Activated naive CD4-positive, alpha-beta T cell treated with anti-CD3 and anti-CD28 coated beads, Interleukin-2, amount 10 ng/mL, durations not matched to agents 7 days and 5 days (primary cell): ENCODE results near the gene HSDL1.

Source experiments
- CTCF ChIA-PET: fragments of 350-600 bp; sonication (Branson Sonifier 250); formaldehyde crosslinking; loops from one replicate; lab custom pipeline; 2021; ENCODE audit warnings: antibody characterized with exemption; lab: Charles Lee
- DNase-seq: peaks from one replicate; pipeline ENCODE4 v3.0.0-alpha.2; 2020
- H3K27ac Mint-ChIP-seq: one replicate; pipeline ENCODE4 v1.8.0; 2021; ENCODE audit warnings: mild to moderate bottlenecking, moderate library complexity, mixed read lengths
- H3K27me3 Mint-ChIP-seq: one replicate; pipeline ENCODE4 v1.8.0; 2021; ENCODE audit warnings: mild to moderate bottlenecking, mixed read lengths
- H3K36me3 Mint-ChIP-seq: one replicate; pipeline ENCODE4 v1.8.0; 2021; ENCODE audit warnings: mixed read lengths
- H3K4me1 Mint-ChIP-seq: one replicate; pipeline ENCODE4 v1.8.0; 2021; ENCODE audit warnings: mixed read lengths
- H3K4me3 Mint-ChIP-seq: one replicate; pipeline ENCODE4 v1.8.0; 2021; ENCODE audit warnings: mild to moderate bottlenecking, moderate library complexity, mixed read lengths
- H3K9me3 Mint-ChIP-seq: one replicate; pipeline ENCODE4 v1.8.0; 2021; ENCODE audit warnings: mixed read lengths

The HSDL1 gene

GRCh38 chr16:84161801-84162200 lies 16.8 kb upstream of the HSDL1 start:
- Mint-ChIP-seq H3K4me1 (no peaks in the 10 kb centered on the region), H3K27me3 (peaks cover 51% of the 10 kb centered on the region), H3K4me3 (no peak overlapping the region), H3K36me3 (no peaks in the 10 kb centered on the region), H3K9me3 (no peaks in the 10 kb centered on the region), H3K27ac (no peak overlapping the region)
- CTCF ChIA-PET = interaction anchor here (1.1 kb wide), 1 partner anchor 24 kb away, joined by 3 read pairs; no protein-coding TSS in a partner anchor
- DNase-seq = no peak

- H3K9me3 Mint-ChIP-seq = no peaks in the 10 kb centered on the region
- H3K36me3 Mint-ChIP-seq = no peaks in the 10 kb centered on the region
- H3K27me3 Mint-ChIP-seq = peaks cover 44% of the 10 kb centered on the region
- no peaks in the 10 kb centered on the region for H3K4me1 Mint-ChIP-seq
- CTCF ChIA-PET = interaction anchor here (1.1 kb wide), 1 partner anchor 23 kb away, joined by 3 read pairs; no protein-coding TSS in a partner anchor
- no peak overlapping the region for H3K27ac Mint-ChIP-seq
- no peak overlapping the region for H3K4me3 Mint-ChIP-seq
- no peak for DNase-seq
Observed at GRCh38 chr16:84161037-84161436, 16.1 kb upstream of the HSDL1 start.

GRCh38 chr16:84159800-84160199 lies 14.8 kb upstream of the HSDL1 start:
- no peaks in the 10 kb centered on the region for H3K36me3 Mint-ChIP-seq
- peaks cover 45% of the 10 kb centered on the region for H3K27me3 Mint-ChIP-seq
- CTCF ChIA-PET = no interaction called here
- H3K27ac Mint-ChIP-seq = no peak overlapping the region
- H3K9me3 Mint-ChIP-seq = no peaks in the 10 kb centered on the region
- no peak for DNase-seq
- no peak overlapping the region for H3K4me3 Mint-ChIP-seq
- no peaks in the 10 kb centered on the region for H3K4me1 Mint-ChIP-seq

- no peaks in the 10 kb centered on the region for H3K4me1 Mint-ChIP-seq
- DNase-seq = no peak
- H3K4me3 Mint-ChIP-seq = no peak overlapping the region
- peaks cover 45% of the 10 kb centered on the region for H3K27me3 Mint-ChIP-seq
- CTCF ChIA-PET = interaction anchor here (1.2 kb wide), 1 partner anchor 93 kb away, joined by 3 read pairs; no protein-coding TSS in a partner anchor
- no peaks in the 10 kb centered on the region for H3K9me3 Mint-ChIP-seq
- H3K36me3 Mint-ChIP-seq = no peaks in the 10 kb centered on the region
- H3K27ac Mint-ChIP-seq = no peak overlapping the region
Observed at GRCh38 chr16:84159007-84159406, 14.0 kb upstream of the HSDL1 start.

GRCh38 chr16:84156342-84156784 lies 11.4 kb upstream of the HSDL1 start:
- H3K9me3 Mint-ChIP-seq = no peaks in the 10 kb centered on the region
- no peak for DNase-seq
- no peak overlapping the region for H3K27ac Mint-ChIP-seq
- H3K4me1 Mint-ChIP-seq = no peaks in the 10 kb centered on the region
- no peaks in the 10 kb centered on the region for H3K36me3 Mint-ChIP-seq
- H3K4me3 Mint-ChIP-seq = no peak overlapping the region
- CTCF ChIA-PET = interaction anchor here (1.0 to 1.2 kb wide), 2 partner anchors 20 to 72 kb away, joined by 3 to 4 read pairs; no protein-coding TSS in a partner anchor
- peaks cover 48% of the 10 kb centered on the region for H3K27me3 Mint-ChIP-seq

- no peak overlapping the region for H3K4me3 Mint-ChIP-seq
- H3K4me1 Mint-ChIP-seq = no peaks in the 10 kb centered on the region
- peaks cover 48% of the 10 kb centered on the region for H3K27me3 Mint-ChIP-seq
- CTCF ChIA-PET = interaction anchor here (1.0 to 1.2 kb wide), 2 partner anchors 20 to 71 kb away, joined by 3 to 4 read pairs; no protein-coding TSS in a partner anchor
- no peaks in the 10 kb centered on the region for H3K36me3 Mint-ChIP-seq
- DNase-seq = no peak
- no peak overlapping the region for H3K27ac Mint-ChIP-seq
- no peaks in the 10 kb centered on the region for H3K9me3 Mint-ChIP-seq
Observed at GRCh38 chr16:84155771-84156170, 10.8 kb upstream of the HSDL1 start.

GRCh38 chr16:84155226-84155625 lies 10.2 kb upstream of the HSDL1 start:
- Mint-ChIP-seq H3K4me3 (no peak overlapping the region), H3K27me3 (peaks cover 47% of the 10 kb centered on the region), H3K27ac (no peak overlapping the region), H3K4me1 (no peaks in the 10 kb centered on the region), H3K9me3 (no peaks in the 10 kb centered on the region), H3K36me3 (no peaks in the 10 kb centered on the region)
- no peak for DNase-seq
- CTCF ChIA-PET = interaction anchor here (1.0 to 1.2 kb wide), 2 partner anchors 21 to 71 kb away, joined by 3 to 4 read pairs; no protein-coding TSS in a partner anchor

- Mint-ChIP-seq H3K27ac (no peak overlapping the region), H3K4me1 (no peaks in the 10 kb centered on the region), H3K9me3 (no peaks in the 10 kb centered on the region), H3K36me3 (no peaks in the 10 kb centered on the region), H3K4me3 (no peak overlapping the region), H3K27me3 (peaks cover 39% of the 10 kb centered on the region)
- CTCF ChIA-PET = no interaction called here
- no peak for DNase-seq
Observed at GRCh38 chr16:84153660-84154214, 8.8 kb upstream of the HSDL1 start.

- peaks cover 3% of the 10 kb centered on the region for H3K4me1 Mint-ChIP-seq
- no peaks in the 10 kb centered on the region for H3K9me3 Mint-ChIP-seq
- H3K27me3 Mint-ChIP-seq = peaks cover 45% of the 10 kb centered on the region
- no peak for DNase-seq
- CTCF ChIA-PET = interaction anchor here (1.6 kb wide), 1 partner anchor 35 kb away, joined by 4 read pairs; the partner anchor contains the start of gene MBTPS1
- no peak overlapping the region for H3K4me3 Mint-ChIP-seq
- no peak overlapping the region for H3K27ac Mint-ChIP-seq
- no peaks in the 10 kb centered on the region for H3K36me3 Mint-ChIP-seq
Observed at GRCh38 chr16:84150926-84151325, 5.9 kb upstream of the HSDL1 start.

GRCh38 chr16:84144209-84144858 lies 643 bp downstream of the HSDL1 start:
- CTCF ChIA-PET = interaction anchor here (0.9 to 1.0 kb wide), 2 partner anchors 31 to 59 kb away, joined by 3 read pairs; no protein-coding TSS in a partner anchor
- Mint-ChIP-seq H3K27me3 (peaks cover 32% of the 10 kb centered on the region), H3K36me3 (peaks cover 3% of the 10 kb centered on the region), H3K27ac (peak overlapping the region; percentile 86), H3K4me1 (peaks cover 25% of the 10 kb centered on the region), H3K9me3 (no peaks in the 10 kb centered on the region), H3K4me3 (peak overlapping the region; percentile 95)
- peak; percentile 69 for DNase-seq

GRCh38 chr16:84143784-84144199 lies 1.2 kb downstream of the HSDL1 start:
- Mint-ChIP-seq H3K27me3 (peaks cover 32% of the 10 kb centered on the region), H3K4me1 (peaks cover 30% of the 10 kb centered on the region), H3K9me3 (no peaks in the 10 kb centered on the region)

GRCh38 chr16:84143081-84143480 lies 1.9 kb downstream of the HSDL1 start:
- CTCF ChIA-PET = interaction anchor here (0.7 to 0.9 kb wide), 2 partner anchors 11 to 58 kb away, joined by 3 read pairs; no protein-coding TSS in a partner anchor
- H3K4me3 Mint-ChIP-seq = peak overlapping the region; percentile 95

More at GRCh38 chr16:84143784-84144199, 1.2 kb downstream of the HSDL1 start:
- Mint-ChIP-seq H3K36me3 (peaks cover 3% of the 10 kb centered on the region), H3K27ac (no peak overlapping the region), H3K4me3 (peak overlapping the region; percentile 95)
- CTCF ChIA-PET = interaction anchor here (0.7 to 0.9 kb wide), 2 partner anchors 11 to 59 kb away, joined by 3 read pairs; no protein-coding TSS in a partner anchor
- no peak for DNase-seq

GRCh38 chr16:84141143-84141670 lies 3.8 kb downstream of the HSDL1 start:
- Mint-ChIP-seq H3K4me3 (no peak overlapping the region), H3K9me3 (no peaks in the 10 kb centered on the region), H3K27ac (no peak overlapping the region), H3K27me3 (peaks cover 15% of the 10 kb centered on the region), H3K36me3 (peaks cover 3% of the 10 kb centered on the region), H3K4me1 (peaks cover 39% of the 10 kb centered on the region)
- DNase-seq = peak; percentile 50
- CTCF ChIA-PET = interaction anchor here (0.8 kb wide), 2 partner anchors 9 to 53 kb away, joined by 3 to 4 read pairs; no protein-coding TSS in a partner anchor

More at GRCh38 chr16:84143081-84143480, 1.9 kb downstream of the HSDL1 start:
- DNase-seq = no peak
- Mint-ChIP-seq H3K36me3 (peaks cover 3% of the 10 kb centered on the region), H3K9me3 (no peaks in the 10 kb centered on the region), H3K4me1 (peaks cover 36% of the 10 kb centered on the region), H3K27me3 (peaks cover 32% of the 10 kb centered on the region), H3K27ac (no peak overlapping the region)
